ENCODE data around the gene GXYLT2.

The GXYLT2 gene

GRCh38 chr3:72887705-72888545 lies at the start of gene GXYLT2:
Gene GXYLT2, plus strand, starts transcription at chr3:72888046. Its CDS starts 188 bp downstream, at chr3:72888234.
- peak in 54 of 56 donors; percentile 2 to 84 (median 64) for DNase-seq

- no peak for DNase-seq
Measured at GRCh38 chr3:72839057-72839456, 48.8 kb upstream of the GXYLT2 start.

GRCh38 chr3:72844436-72844993 lies 43.3 kb upstream of the GXYLT2 start:
- no peak for DNase-seq

- no peak for DNase-seq
Measured at GRCh38 chr3:72846166-72846565, 41.7 kb upstream of the GXYLT2 start.

DNA sequence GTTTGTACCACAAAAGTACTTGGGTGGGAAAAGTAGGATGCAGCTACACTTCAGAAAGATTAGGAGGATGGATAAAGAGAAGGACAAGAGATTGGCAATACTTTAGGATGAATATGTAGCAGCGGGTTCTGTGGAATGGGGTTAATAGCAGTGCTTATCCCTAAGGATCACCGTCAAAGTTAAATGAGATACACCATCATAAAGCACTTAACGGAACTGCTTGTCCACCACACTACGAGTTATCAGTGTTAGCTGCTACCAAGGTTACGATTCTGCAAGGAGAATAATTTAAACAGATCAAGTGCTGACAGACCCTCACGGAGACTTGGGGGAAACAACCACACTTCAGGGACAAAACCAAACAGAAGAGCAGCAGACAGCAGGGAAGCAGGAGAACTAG lies 40.6 kb upstream of the GXYLT2 start:
- peak in 1 of 56 donors; percentile 27 for DNase-seq

- DNase-seq: peak; percentile 16 to 97 (median 87)
Measured at GRCh38 chr3:72847751-72848702, 39.8 kb upstream of the GXYLT2 start, which contains the start of gene SHQ1. Gene SHQ1, minus strand, starts transcription at chr3:72848445. Its CDS starts 105 bp downstream, at chr3:72848340.

DNA sequence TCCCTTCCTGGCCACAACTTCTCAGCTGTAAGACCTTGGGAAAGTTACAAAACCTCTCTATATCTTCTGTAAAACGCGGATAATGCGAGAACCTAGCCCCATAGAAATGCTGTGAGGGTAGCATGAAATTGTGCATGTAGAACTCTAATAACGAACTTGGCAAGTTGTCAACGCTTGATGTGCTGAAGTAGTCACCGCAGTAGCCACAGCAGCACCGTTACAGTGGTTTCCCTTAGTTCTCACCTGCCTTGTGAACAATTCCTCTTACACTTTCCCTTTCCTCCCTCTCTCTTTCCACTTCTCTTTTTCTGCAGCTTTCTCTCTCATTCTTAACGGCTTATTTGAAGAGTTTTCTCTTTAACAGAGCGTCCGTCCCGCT lies 39.2 kb upstream of the GXYLT2 start:
- DNase-seq: no peak

DNA sequence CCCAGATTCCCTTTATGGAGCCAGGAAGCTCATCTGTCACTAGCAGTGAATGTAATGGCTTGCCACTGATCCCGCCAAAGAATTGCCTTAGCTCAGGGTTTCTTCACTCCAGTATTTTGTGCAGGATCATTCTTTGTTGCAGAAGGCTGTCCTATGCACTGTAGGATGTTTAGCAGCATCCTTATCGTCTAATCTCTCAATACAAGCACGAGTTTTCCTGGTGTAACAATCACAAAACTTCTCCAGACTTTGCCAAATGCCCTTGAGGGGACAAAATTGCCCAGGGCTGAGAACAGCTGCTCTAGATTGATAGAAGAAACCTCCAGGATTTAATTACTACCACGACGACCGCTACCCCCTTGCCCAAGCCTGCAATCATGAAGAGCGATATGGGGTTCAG lies 32.8 kb upstream of the GXYLT2 start:
- DNase-seq: no peak

- DNase-seq: no peak
Measured at GRCh38 chr3:72860053-72860452, 27.8 kb upstream of the GXYLT2 start.

- DNase-seq: no peak
Measured at GRCh38 chr3:72860846-72861245, 27.0 kb upstream of the GXYLT2 start.

DNA sequence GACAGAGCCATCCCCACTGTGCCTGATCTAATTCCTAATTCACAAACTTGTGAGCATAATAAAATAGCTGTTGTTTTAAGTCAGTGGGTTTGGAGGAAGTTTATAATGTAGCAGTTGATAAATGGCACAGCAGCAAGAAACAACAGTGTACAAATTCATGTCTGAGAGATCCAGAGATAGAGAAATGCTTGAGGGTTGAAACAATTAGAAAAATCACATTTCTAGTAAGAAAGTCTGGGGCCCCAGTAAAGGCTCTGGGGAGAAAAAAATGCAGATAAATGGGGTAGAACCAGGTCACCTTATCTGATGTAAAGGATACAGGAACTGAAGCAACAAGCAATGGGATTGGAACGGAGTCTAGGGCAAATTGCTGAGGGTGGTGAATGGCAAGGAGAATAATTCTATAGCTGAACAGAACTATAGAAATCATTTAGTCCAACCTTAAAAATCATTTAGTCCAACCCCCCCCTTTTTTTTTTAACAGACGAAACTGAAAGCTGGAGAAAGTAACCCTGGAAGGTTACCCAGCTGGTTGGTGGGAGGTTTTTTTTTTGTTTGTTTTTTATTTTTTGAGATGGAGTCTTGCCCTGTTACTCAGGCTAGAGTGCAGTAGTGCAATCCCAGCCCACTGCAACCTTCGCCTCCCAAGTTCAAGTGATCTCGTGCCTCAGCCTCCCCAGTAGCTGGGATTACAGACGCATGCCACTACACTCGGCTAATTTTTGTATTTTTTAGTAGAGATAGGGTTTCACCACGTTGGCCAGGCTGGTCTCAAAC lies 25.3 kb upstream of the GXYLT2 start:
- DNase-seq: no peak

GRCh38 chr3:72872183-72872582 lies 15.7 kb upstream of the GXYLT2 start:
- no peak for DNase-seq

DNA sequence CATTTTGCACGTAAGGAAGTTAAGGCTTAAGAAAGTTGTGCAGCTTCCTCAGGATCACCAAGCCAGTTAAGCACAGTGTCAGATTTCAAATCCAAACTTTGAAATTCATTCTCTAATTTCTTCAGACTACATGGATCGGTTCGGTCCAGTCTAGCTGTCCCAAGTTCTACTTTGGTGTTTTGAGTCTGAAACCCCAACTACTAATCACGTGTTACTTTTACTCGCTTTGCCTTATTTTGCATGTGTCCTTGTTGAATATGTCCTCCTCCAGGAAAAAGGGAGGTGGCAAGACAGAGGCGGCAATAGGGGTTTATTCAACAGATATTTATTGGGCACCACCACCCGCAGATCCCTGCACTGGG lies 522 bp upstream of the GXYLT2 start:
- no peak for DNase-seq

DNA sequence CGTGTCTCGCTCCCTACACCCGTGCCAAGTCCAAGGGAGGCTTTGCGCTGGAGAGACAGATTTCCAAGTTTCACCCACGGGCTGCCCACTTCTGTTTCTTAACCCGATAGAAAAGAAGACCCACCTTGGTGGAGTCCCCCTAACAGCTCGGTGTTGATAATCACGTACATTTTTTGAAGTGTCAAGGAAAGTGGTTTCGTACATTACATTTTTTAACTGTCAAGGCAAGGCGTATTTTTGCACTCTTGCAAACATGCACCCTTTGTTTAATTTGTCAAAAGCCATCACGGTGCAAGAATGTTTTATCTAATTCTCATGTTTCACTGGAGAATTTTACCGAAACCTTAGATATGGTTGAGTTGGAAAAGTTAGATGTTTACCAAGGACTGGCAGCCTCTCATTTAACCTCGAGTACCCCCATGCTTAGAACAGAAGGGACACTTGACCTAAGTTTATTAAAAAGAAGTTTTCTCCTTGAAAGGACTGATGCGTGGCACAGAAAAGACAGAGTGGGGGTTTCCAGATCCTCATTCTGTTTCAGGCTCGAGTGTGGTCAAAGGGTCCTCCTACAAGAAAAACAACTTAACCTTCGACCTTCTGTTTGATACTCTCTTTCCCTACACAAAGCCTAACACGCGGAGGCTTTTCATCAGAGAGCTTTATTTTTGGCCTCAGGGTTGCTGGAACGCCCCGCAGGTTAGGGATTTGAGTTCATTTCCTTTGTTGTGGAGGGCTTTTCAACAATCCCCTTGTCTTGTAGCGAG lies 882 bp downstream of the GXYLT2 start:
- DNase-seq: peak in 20 of 56 donors; percentile 9 to 70 (median 24)

DNA sequence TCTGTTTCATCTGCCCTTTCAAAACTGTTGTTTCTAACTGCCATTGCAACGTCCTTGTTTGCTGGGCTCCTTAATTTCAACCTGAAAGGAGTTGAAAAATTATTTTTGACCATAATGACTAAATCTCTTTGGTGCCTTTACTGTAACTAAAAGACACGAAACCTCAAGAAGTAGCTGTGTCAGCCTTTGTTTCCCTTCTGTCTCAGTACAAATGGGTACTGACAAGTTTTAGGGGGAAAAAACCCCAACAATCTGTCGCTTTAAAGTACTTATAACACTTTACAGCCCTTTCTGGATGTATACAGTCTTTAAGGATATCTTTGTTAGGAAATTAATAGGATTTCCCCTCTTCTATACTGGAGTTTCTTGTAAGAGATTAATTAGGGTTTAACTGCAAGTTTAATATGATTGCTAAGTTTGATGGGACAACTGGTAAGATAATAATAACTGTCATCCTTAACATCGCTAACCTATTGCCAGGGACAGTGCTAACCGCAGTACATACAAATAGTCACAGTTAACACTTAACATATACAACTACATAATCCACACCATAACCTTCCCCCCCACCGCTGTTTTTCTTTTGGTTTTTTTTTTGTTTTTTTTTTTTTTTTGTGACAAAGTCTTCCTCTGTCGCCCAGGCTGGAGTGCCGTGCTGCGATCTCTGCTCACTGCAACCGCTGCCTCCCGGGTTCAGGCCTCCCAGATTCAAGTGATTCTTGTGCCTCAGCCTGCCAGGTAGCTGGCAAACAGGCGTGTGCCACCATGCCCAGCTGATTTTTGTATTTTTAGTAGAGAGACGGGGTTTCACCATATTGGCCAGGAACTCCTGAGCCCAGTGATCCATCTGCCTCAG lies 1.7 kb downstream of the GXYLT2 start:
- DNase-seq: peak in 8 of 56 donors; percentile 3 to 34 (median 22)

DNA sequence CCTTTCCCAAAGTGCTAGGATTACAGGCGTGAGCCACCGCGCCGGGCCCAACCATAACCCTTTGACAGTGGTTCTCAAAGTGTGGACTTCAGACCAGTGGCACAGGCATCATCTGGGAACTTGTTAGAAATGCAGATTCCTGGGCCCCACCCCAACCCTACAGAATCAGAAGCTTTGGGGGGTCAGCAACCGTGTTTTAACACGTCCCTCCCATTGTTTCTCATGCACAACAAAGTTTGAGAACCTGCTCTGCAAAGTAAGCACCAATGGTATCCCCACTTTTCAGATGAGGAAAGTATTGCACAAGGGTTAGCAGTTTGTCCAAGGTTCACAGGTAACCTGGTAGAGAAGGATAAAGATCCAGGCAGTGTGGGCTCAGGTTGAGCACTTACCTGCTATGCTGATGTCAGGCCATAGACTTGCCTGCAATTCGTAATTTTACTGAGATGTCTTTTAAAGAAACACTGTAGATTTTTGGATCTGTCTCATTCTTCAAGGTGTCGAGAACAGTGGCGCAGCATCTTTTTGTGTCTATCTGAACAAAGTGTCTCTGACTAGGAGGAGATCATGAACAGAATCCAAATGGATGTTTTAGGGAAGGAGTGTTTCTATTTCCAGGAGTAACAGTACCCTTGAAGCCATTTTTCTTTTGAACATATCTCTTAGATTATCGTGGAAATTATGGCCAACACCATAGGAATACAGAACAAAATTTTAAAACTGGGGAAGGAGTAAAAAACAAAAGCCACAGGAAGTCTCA lies 2.5 kb downstream of the GXYLT2 start:
- peak in 3 of 56 donors; percentile 6 to 33 (median 14) for DNase-seq

- DNase-seq: peak in 12 of 56 donors; percentile 4 to 25 (median 10)
Measured at GRCh38 chr3:72891053-72891855, 3.4 kb downstream of the GXYLT2 start.

All from nucleus accumbens (tissue), 56 donors.